ENCODE data around the gene ARL15. TPM values are rescaled to one million over a fixed set of nuclear protein-coding genes. Genes with fewer than 3 reads are reported as not detected.

Gene ARL15
- total and polyA plus RNA-seq, 2 of the 4 experiments (the other 2 are of a cell fraction), result 7.3 to 19.2 TPM

- Histone ChIP-seq H2AK5ac (ENCODE audit: low read depth, low read length) (no peak overlapping the region), H3K4me3 (ENCODE audit: insufficient read depth, low read depth, low read length) (no peak overlapping the region), H3K27ac (ENCODE audit: insufficient read depth, low read length) (no peak overlapping the region), H4K8ac (ENCODE audit: low read depth in 2 of 2, low read length in 2 of 2) (no peak overlapping the region), H4K5ac (ENCODE audit: low read depth, low read length) (no peak overlapping the region), H2BK15ac (ENCODE audit: low read depth, low read length) (no peak overlapping the region), H3K4me1 (ENCODE audit: control insufficient read depth, insufficient read depth, low read length) (peaks cover 2% of the 10 kb centered on the region), H2AFZ (replicated peaks; ENCODE audit: low read length, poor library complexity) (no peak overlapping the region), H2BK120ac (ENCODE audit: low read depth, low read length) (no peak overlapping the region), H3K9ac (ENCODE audit: low read depth, low read length) (no peak overlapping the region), H3K23ac (ENCODE audit: low read depth, low read length) (no peak overlapping the region), H3K4ac (ENCODE audit: low read depth, low read length) (no peak overlapping the region), H3K56ac (ENCODE audit: extremely low read depth, insufficient read depth, low read length) (no peak overlapping the region), H4K20me1 (ENCODE audit: insufficient read depth, low read length) (no peaks in the 10 kb centered on the region), H2BK20ac (ENCODE audit: low read depth, low read length) (no peak overlapping the region), H2BK5ac (ENCODE audit: low read depth, low read length, poor library complexity, severe bottlenecking) (no peak overlapping the region), H3K9me1 (ENCODE audit: insufficient read depth, low read length) (no peaks in the 10 kb centered on the region), H3K79me1 (ENCODE audit: low read depth in 1 of 2, low read length in 2 of 2) (peaks cover 0 to 4% of the 10 kb centered on the region in 2 experiments; a peak in 2 of 4 replicates), H3K18ac (ENCODE audit: low read depth, low read length) (no peak overlapping the region), H3K14ac (replicated peaks; ENCODE audit: low read depth, low read length) (no peak overlapping the region), H4K91ac (ENCODE audit: insufficient read depth, low read depth, low read length) (no peak overlapping the region), H2AK9ac (replicated peaks; ENCODE audit: low read depth, low read length, poor library complexity) (no peak overlapping the region), H3K27me3 (ENCODE audit: control insufficient read depth, insufficient read depth, low read length) (no peaks in the 10 kb centered on the region), H3K9me3 (ENCODE audit: control insufficient read depth, insufficient read depth, low read length) (no peaks in the 10 kb centered on the region), H3K36me3 (ENCODE audit: control insufficient read depth, insufficient read depth, low read length) (no peaks in the 10 kb centered on the region), H3K4me2 (ENCODE audit: low read depth, low read length) (no peak overlapping the region)
- DNase-seq (no peak), ATAC-seq (ENCODE audit: low read depth) (no peak)
- no CpG with 5 or more reads among the region's 4 CpGs for WGBS, 2 experiments (ENCODE audit: extremely low coverage in 2 of 2, insufficient read length in 1 of 2)
- BruUV-seq (replicated peaks), result no TSS peak
- intact Hi-C loops (cut with micrococcal nuclease), result no loop called here
- TF ChIP-seq BHLHE40 (IDR thresholded peaks at IDR 0.05; ENCODE audit: low read depth, low read length) (no peak), CHD1 (IDR thresholded peaks at IDR 0.05; ENCODE audit: low read depth, low read length) (no peak), MAZ (IDR thresholded peaks at IDR 0.05; ENCODE audit: borderline replicate concordance, low read depth, low read length) (no peak), RAD21 (IDR thresholded peaks at IDR 0.05; ENCODE audit: low read length) (no peak), NFE2L2 (IDR thresholded peaks at IDR 0.05; ENCODE audit: low read depth, low read length) (no peak), SMC3 (IDR thresholded peaks at IDR 0.05; ENCODE audit: low read depth, low read length) (no peak), RFX5 (IDR thresholded peaks at IDR 0.05; ENCODE audit: low read depth, low read length) (no peak), FOS (IDR thresholded peaks at IDR 0.05; ENCODE audit: low read depth, low read length) (no peak), CEBPB (IDR thresholded peaks at IDR 0.05; ENCODE audit: low read depth, low read length) (no peak), POLR2A (IDR thresholded peaks at IDR 0.05; ENCODE audit: low read depth, low read length) (no peak), MAFK (IDR thresholded peaks at IDR 0.05; ENCODE audit: low read depth, low read length) (no peak), MXI1 (IDR thresholded peaks at IDR 0.05; ENCODE audit: borderline replicate concordance, low read depth, low read length) (no peak), RCOR1 (IDR thresholded peaks at IDR 0.05; ENCODE audit: insufficient replicate concordance, low read length) (no peak)
- TF ChIP-seq, protein P1, sequence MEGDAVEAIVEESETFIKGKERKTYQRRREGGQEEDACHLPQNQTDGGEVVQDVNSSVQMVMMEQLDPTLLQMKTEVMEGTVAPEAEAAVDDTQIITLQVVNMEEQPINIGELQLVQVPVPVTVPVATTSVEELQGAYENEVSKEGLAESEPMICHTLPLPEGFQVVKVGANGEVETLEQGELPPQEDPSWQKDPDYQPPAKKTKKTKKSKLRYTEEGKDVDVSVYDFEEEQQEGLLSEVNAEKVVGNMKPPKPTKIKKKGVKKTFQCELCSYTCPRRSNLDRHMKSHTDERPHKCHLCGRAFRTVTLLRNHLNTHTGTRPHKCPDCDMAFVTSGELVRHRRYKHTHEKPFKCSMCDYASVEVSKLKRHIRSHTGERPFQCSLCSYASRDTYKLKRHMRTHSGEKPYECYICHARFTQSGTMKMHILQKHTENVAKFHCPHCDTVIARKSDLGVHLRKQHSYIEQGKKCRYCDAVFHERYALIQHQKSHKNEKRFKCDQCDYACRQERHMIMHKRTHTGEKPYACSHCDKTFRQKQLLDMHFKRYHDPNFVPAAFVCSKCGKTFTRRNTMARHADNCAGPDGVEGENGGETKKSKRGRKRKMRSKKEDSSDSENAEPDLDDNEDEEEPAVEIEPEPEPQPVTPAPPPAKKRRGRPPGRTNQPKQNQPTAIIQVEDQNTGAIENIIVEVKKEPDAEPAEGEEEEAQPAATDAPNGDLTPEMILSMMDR (conservative IDR thresholded peaks at IDR 0.05; ENCODE audit: low read depth, low read length), result no peak
- TF ChIP-seq, protein P2, sequence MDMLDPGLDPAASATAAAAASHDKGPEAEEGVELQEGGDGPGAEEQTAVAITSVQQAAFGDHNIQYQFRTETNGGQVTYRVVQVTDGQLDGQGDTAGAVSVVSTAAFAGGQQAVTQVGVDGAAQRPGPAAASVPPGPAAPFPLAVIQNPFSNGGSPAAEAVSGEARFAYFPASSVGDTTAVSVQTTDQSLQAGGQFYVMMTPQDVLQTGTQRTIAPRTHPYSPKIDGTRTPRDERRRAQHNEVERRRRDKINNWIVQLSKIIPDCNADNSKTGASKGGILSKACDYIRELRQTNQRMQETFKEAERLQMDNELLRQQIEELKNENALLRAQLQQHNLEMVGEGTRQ (IDR thresholded peaks at IDR 0.05; ENCODE audit: low read depth, low read length), result no peak
- TF ChIP-seq, protein P3, sequence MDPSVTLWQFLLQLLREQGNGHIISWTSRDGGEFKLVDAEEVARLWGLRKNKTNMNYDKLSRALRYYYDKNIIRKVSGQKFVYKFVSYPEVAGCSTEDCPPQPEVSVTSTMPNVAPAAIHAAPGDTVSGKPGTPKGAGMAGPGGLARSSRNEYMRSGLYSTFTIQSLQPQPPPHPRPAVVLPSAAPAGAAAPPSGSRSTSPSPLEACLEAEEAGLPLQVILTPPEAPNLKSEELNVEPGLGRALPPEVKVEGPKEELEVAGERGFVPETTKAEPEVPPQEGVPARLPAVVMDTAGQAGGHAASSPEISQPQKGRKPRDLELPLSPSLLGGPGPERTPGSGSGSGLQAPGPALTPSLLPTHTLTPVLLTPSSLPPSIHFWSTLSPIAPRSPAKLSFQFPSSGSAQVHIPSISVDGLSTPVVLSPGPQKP (IDR thresholded peaks at IDR 0.05; ENCODE audit: borderline replicate concordance, low read depth, low read length), result no peak
- ChIA-PET CTCF (no interaction called here), POLR2A (ENCODE audit: unreplicated experiment) (no interaction called here)
- dilution Hi-C loops (cut with HindIII; ENCODE audit: low sequenced_read_pairs, unreplicated experiment), result no loop called here
- in situ Hi-C loops (cut with MboI; ENCODE audit: low sequenced_read_pairs), result no loop called here
Observed at GRCh38 chr5:54178991-54179390, 131.4 kb downstream of the ARL15 start.
